ENCODE measurements around the gene HSD17B11.

GRCh38 chr4:87377816-87378215 is 13.2 kb downstream of the HSD17B11 start:
- TF ChIP-seq POLR2A (IDR thresholded peaks at IDR 0.05; ENCODE audit: control extremely low read depth in 1 of 2, low read depth in 2 of 2, low read length in 2 of 2) (no peak), RFX5 (IDR thresholded peaks at IDR 0.05; ENCODE audit: borderline replicate concordance, low read depth, low read length) (no peak), EP300 (IDR thresholded peaks at IDR 0.05; ENCODE audit: borderline replicate concordance in 1 of 2, low read depth in 2 of 2, low read length in 2 of 2) (no peak), SIN3A (conservative IDR thresholded peaks at IDR 0.05 in 1 of 2, IDR thresholded peaks at IDR 0.05 in 1 of 2; ENCODE audit: low read depth in 1 of 2, low read length in 2 of 2) (no peak), POLR2AphosphoS5 (IDR thresholded peaks at IDR 0.05; ENCODE audit: low read depth, low read length) (no peak), EZH2 (IDR thresholded peaks at IDR 0.05; ENCODE audit: low read depth, low read length, severe bottlenecking) (no peak), SUZ12 (IDR thresholded peaks at IDR 0.05; ENCODE audit: low read length) (no peak)

Measured in H1 (cell line).